NOMO-1 (cell line): Measurements from ENCODE around the gene ADAD2.

ENCODE experiments used
- DNase-seq, 2 experiments: peaks; one replicate each; lab custom pipeline; 2025; ENCODE audit not compliant: unreplicated experiment in 2 of 2; lab: John Stamatoyannopoulos, UW

Gene ADAD2

DNA sequence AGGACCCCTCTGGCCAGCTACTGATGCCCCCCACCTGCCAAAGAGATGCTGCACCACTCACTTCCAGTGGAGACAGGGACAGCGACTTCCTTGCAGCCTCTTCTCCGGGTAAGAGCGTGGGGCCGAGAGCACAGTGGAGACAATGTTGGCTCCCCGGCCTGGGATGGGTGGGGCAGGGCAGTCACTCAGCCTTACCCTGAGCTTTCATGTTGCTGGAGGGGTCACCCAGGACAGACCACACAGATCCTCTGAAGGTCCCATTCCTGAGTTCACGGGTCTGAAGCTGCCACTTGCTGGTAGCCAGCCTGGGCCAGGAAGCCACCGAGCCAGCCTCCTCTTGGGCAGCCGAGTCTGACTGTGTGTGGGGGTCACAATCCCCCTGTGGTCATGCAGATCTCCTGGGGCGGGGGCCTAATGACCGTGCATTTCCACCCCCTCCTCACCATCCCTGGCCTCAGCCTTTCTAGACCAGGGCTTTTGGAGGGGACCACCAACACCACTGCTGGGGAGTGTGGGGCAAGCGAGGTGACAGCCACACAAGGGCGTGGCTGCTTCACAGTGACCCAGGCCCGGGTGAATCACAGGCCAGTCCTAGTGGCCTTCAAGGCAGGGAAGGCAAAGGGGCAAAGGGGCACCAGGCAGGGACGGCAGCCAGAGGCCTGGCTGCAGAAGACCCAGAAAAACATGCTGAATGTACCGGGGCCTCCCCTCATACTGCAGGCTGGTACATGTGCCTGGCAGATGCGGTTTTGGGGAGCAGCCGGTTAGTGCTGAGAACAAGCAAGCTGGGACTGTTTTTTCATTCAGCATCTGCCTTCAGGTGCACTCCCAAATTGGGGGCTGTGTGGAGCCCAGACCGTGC is 14.5 kb upstream of the ADAD2 start:
- DNase-seq = no peak

DNA sequence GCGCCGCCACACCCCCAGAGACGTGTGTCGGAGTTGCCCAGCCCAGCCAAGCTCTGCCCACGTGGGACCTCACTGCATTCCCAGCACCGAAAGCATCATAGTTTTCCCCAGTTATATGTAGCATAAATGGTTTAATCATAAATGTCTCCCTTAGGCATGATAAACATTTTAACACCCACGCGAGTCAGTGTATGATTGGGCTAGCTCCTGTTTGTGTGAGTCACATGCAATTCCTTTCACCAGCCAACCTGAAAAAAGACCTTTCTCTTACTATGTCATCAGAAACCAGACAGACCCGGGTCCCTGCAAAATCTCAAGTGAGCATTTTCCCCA is 13.2 kb upstream of the ADAD2 start:
- DNase-seq = no peak

DNA sequence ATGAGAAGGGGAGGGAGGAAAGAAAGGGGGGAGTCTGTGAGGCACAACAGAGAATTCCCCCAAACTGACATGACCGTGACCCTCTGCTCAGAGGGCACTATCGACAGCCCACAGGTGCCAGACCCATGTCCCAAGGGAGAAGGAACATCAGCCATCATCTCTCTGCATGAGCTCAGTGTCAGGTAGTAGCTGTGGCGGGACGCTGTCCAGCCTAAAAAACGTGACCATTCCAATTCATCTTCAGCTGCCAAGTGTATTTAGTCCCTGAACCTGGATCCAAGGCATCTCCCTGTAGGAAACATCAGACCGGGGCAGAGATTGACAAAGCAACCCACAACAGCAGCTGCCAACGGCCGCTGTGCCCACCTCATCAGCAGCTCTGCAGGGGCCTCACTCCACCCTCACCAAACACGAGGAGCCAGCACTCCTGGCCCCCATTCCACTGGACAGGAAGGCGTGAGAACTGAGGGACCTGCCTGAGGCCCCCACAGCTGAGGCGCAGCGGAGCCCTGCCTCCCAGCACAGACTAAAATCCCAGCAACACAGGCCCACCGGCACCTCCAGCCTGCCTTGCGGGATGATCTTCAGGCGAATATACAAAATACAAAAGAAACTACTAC is 12.7 kb upstream of the ADAD2 start:
- DNase-seq = no peak

- DNase-seq = no peak
Observed at GRCh38 chr16:84178892-84179611, 11.9 kb upstream of the ADAD2 start.

- DNase-seq = no peak
Observed at GRCh38 chr16:84179612-84180320, 11.2 kb upstream of the ADAD2 start.

DNA sequence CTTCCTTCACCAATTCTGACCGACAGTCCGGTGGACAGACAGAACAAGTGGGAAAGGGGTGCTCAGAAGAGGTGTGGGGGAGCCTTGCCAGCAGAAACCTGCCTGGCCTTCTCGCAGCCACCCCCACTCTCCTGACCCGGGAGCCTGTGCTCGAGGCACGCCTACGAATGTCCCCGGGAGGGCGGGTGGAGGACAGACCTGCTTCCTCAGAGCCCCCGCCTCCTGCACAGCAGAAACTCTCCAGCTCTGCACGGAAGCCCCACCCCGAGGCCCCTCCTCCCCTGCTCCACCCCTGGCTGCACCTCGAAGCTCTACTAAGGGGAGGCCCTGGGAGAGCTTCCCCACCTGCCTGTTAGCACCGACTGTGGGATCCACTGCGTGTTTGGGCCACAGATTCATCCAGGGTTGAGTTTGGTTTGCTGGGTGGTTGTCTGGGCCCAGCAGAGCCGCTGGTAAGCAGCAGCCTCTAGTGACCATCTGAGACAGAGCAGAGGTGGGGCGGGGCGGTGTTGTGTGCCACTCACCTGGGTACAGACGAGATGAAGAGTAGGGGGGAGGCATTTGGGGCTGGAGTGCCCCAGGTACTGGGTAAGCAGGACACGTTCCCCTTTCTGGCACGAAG is 10.3 kb upstream of the ADAD2 start:
- DNase-seq = no peak

DNA sequence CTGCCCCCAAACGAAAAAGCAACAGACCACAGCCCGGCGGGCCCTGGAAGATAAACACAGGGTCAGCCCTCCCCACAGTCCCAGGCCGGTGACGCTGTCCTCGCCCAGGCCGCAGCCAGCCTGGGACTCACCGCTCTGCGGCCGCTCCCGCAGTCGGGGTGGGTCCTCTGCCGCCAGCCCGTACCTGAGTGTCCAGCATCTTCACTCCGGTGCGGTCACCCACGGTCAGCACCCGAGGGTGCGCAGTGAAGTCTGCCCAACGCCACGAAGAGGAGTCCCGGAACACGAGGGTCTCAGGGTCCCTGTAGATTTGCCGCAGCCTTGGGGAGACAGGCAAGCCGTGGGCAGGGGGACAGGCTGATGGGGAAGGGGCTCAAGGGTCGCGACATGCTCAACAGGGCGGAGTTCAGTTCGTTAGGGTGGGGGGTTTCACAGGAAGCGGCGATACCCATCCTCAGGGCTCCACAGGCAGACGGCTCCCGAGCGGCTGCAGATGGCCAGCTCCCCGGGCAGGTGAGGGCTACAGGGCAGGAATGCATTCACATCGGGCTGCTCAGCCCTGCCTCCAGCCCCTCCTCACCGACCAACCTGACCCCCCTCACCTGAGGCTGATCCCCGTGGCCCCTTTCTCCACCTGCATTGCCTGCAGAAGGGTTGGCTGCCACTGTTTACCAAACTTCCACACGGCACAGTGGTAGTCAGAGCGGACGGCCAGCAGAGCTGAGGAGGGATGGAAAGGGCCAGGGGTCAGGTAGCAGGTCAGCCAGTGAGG is 9.6 kb upstream of the ADAD2 start:
- no peak for DNase-seq

DNA sequence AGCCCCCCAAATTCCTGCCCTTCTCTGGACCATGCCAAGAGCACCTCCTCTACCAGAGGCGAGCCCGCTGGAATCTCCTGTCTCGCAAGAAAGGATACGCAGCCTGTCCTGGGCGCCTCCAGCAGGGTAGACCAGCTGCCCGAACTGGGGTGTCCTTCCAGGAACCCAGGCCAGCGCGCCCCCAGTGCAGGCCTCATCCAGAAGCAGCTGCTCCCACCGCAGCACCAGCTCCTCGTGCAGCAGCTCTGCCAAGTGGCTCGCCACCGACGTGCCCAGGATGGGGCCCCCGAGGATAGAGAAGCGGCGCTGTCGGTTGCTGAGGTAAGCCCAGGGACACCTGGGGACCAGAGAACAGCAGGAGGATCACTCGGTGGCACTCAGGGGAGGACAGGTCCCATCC is 8.9 kb upstream of the ADAD2 start:
- DNase-seq = no peak

DNA sequence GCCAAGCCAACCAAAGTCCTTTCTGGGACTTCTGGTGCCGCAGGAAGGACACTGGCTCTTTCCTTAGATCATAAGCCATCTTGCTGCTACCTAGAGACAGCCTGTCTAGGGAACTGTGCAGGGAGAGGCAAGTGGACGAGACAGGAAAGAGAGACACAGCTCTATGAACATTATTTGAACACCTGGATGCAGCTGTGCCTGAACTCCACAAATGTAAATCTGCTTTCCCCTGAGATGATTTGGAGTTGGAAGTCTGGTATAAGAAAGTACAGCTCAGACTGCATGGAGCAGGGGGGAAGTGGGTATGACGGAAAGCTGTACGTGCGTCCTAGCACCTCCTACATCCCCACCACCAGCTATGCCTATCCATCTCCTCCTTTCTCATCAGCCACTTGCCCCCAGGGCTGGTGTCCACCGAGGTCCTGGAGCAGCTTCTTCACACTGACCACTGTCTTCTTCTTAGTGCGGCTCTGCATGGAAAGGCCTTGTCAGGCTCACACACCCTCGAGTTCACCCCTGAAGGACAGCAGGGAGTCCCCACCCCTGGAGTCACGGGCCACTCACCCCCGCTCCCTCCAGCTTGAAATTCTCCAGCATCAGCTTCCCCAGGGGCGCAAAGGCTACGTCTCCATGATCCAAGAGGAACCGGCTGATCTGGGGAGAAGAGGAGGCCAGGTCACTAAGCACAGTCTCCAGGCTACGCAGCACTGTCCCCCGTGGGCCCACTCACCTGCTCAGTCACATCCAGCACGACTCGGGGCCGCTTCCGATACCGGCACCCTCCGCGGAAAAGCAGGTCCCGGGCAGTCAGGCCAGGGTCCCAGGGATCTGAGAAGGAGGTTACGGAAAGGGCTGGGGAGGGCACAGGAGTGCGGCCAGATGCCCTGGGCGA is 8.0 kb upstream of the ADAD2 start:
- no peak for DNase-seq

DNA sequence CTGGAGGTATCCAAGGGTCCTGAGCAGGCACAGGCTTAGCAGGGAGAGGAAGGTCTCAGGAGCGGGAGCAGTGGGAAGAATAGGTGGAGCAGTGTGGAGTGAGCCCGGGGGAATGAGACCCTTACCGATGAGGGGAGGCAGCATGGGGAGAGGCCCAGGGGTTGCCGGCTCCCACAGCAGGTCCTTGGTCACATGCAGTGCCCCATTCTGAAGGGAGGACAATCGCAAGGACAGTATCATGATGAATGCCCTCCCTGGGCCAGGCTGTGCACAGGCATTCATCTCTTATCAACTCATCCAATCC is 7.4 kb upstream of the ADAD2 start:
- no peak for DNase-seq

DNA sequence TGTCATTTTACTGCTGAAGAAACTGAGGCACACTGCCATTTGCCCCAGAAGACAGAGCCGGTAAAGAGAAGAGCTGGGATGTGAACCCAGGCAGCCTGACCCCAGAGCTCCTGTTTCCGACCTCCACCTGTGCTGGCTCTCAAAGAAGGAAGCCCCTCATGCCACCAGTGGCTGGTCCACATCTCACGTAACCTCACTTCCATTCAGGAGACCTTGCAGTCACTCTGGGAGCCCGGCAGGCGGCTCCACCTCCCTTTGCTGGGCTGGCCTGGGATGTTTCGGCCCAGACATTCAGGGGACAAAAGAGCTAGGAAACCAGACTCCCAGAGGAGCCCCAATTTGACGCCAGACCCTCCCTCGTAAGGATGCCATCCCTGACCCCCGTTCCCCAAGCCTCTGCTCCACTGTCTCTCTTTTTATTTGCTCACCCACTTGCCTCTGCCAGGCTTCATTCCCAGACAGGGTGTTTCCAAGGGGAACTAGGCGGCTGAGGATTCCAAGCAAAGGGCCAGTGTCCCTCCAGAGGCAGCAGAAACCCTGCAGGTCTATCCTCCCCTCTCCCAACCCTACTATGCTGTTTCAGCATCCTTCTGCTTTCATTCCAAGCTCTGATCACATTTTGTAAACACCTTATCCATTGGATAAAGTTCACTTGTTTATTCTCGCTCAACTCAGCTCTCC is 6.9 kb upstream of the ADAD2 start:
- DNase-seq = no peak

GRCh38 chr16:84184775-84185174 is 6.2 kb upstream of the ADAD2 start:
- no peak for DNase-seq

DNA sequence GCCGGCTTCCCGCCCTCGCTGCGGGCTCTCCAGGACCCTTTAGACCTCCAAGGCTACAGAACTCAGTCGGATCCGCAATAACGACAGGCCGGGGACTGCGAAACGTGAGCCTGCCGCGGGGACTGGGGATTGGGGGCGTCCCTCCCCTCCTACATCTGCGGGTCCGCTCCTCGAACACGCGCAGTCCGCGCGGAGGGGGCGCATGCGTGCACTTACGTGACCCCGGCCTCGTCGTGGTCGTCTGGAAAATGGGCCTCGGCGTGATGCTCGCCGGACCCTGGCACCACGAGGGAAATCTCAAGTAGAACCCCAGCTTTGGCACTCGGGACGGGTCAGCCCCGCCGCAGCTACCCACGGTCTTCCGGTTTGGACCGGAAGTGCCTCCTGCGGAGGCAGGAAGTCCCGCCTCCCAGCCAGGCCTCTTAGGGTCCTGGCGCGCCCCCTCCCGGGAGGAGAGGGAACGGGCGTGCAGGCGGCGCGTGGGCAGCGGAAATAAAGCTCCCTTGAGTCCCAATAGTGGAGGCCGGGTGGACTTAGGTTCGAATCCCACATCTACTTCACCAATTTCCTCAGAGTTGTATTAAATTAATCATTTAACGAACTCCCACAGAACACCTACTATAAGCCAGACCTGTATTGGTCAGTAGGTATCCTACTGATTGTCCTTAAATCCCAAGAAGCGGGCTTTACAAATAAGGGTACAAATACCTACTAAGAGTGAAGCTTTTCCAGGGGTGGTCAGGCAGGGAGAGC is 4.1 kb upstream of the ADAD2 start, which contains the start of gene TAF1C:
TSS of gene TAF1C (minus strand) at position 373 of the 753 bp plus-strand sequence. CDS start 2,069 bp downstream, outside the sequence.
- peak; percentile 80 to 84 for DNase-seq

GRCh38 chr16:84191466-84191865 is 509 bp downstream of the ADAD2 start:
- no peak for DNase-seq

- no peak for DNase-seq
Observed at GRCh38 chr16:84193480-84193879, 2.5 kb downstream of the ADAD2 start.

GRCh38 chr16:84194018-84194417 is 3.1 kb downstream of the ADAD2 start:
- no peak for DNase-seq

DNA sequence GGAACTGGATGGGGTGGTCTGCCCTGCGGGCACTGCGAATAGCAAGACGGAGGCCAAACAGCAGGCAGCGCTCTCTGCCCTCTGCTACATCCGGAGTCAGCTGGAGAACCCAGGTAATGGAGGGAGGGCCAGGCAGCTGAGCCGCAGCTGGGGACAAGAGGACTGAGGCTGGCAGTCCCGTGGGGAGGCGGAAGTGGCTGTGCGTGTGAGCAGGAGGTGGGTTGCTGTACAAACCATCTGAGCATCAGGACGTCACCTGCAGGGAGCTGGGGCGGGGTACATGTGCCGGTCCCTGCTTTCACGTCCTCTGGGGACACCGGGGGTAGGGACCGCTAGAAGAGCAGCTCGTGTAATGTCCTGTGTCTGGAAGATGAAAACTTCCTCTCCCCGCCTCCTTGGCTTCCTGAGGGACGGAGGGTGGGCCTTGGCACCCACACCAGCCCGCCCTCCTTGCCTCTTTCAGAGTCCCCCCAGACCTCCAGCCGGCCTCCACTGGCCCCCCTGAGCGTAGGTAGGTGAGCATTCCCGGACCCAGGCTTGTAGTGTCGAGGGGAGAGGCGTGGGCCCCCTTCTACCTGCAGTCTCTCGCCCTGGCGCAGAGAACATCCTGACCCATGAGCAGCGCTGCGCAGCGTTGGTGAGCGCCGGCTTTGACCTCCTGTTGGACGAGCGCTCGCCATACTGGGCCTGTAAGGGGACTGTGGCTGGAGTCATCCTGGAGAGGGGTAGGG is 3.7 kb downstream of the ADAD2 start:
- no peak for DNase-seq
